Non-pigmented ciliary epithelial cell (primary cell): ENCODE data around the gene GPR146.

ENCODE experiments used
- DNase-seq: peaks from one replicate; pipeline ENCODE4 v3.0.0-alpha.2; 2010; ENCODE audit warnings: low read depth

Gene GPR146

DNA sequence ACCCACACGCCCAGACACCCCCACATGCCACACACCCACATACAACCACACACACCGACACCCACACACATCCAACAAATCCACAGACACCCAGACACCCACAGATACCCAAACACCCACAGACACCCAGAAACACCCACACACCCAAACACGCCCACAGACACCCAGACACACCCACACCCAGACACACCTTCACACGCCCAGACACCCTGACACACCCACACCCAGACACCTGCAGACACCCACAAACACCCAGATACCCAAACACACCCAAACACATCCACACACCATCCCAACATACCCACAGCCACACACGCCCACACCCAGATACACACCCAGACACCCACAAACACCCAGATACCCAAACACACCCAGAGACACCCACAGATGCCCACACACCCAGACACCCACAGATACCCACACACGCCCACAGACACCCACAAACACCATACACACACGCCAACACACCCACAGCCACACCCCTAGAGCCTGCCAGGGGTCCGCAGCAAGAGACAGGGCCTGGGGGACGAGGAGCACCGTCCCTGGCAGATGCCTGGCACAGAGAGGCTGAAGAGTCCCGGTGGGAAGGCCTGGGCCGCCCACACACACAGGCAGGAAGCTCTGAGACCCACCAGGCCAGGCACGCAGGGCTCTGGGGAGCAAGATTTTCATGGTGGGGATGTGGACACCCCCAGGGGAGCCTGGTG lies 32.9 kb upstream of the GPR146 start:
- no peak for DNase-seq

- DNase-seq: no peak
These were observed 32.2 kb upstream of the GPR146 start for GRCh38 chr7:1012004-1012715.

DNA sequence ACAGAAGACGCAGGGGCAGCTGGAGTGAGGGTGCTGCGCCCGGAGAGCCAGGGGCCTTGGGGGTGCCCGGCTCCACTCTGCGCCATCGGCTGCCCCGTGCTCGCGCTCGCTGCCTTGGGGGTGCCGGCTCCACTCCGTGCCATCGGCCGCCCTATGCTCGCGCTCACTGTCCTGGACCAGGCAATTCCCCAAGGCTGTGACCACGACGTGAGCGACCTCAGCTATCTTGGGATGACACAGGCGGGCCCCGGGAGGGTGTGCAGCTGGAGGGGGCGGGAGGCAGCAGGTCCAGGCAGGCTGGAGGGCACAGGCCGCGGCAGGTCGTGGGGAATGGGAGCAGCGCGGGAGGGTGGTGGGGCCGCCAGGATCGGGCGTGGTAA lies 31.6 kb upstream of the GPR146 start:
- DNase-seq: no peak

- DNase-seq: no peak
These were observed 30.8 kb upstream of the GPR146 start for GRCh38 chr7:1013581-1013980.

DNA sequence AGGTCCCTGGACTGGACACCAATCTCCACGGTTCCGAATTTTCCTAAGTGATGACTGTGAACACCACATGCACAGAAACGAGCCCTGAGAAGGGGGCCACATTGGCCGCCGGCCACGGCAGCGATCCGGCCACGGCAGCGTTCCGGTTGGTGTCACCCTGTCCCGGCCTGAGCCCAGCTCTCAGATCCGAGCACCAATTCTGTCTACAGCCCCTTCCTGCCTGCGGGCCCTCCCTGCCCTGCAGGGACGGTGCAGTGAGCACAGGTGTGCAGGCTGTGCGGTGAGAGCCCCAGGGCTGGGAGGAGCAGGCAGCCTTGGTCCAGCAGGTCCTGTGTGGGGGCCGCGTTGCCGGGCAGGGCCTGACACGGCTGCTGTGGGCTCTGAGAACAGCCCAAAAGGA lies 29.7 kb upstream of the GPR146 start:
- DNase-seq: no peak

GRCh38 chr7:1015196-1016121 lies 28.9 kb upstream of the GPR146 start:
- no peak for DNase-seq

DNA sequence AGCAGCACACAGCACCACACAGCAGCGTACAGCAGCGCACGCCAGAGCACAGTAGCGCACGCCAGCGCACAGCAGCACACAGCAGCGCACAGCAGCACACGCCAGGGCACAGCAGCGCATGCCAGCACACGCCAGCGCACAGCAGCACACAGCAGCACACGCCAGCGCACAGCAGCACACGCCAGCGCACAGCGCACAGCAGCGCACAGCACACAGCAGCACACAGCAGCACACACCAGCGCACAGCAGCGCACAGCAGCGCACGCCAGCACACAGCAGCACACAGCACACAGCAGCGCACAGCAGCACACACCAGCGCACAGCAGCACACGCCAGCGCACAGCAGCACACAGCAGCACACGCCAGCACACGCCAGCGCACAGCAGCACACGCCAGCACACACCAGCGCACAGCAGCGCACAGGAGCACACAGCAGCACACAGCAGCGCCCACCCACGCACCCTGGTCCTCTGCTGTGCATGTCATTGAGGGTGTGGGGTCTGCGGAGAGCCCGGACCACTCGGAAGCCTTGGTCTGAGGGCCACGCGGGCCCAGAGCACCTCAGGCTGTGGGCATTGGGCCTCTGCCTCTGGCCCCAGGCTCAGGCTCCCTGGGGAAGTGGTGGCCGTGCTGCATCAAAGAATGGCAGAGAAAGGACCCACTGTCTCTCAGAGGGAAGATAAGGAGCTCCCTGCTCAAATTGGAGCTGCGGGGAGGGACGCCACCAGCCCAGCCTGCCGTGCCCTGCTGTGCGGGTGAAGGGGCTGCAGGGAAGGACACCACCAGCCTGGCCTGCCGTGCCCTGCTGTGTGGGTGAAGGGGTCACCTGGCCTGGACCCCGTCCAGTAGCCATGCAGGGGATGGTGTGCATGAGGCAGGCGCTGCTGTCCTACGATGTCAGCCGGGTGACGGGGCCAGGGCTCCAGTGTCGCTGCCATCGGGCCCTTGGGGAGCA lies 27.5 kb upstream of the GPR146 start:
- no peak for DNase-seq

GRCh38 chr7:1017586-1018333 lies 26.6 kb upstream of the GPR146 start:
- no peak for DNase-seq

- DNase-seq: no peak
These were observed 26.0 kb upstream of the GPR146 start for GRCh38 chr7:1018334-1018695.

GRCh38 chr7:1019255-1019785 lies 25.0 kb upstream of the GPR146 start:
- no peak for DNase-seq

- no peak for DNase-seq
These were observed 24.3 kb upstream of the GPR146 start for GRCh38 chr7:1019789-1020610.

- DNase-seq: no peak
These were observed 23.5 kb upstream of the GPR146 start for GRCh38 chr7:1020849-1021251.

DNA sequence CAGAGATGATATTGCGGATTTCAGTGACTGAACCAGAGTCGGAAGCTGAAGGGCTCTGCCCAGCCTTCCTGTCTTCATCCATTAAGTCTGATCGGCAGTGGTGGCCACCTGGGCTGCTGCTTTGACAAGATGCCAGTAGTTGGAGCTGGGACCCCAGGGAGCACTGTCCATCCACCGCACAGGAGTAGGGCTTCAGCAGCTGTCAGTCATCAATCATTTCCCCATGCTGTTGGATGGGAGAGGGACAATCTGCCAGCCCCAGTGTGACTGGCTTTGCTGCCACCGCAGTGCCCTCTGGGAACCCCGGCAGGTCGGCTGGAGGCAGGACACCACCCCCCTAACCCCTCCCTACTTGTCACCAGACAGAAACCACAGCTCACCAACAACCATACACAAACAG lies 23.0 kb upstream of the GPR146 start:
- no peak for DNase-seq

- no peak for DNase-seq
These were observed 22.4 kb upstream of the GPR146 start for GRCh38 chr7:1021931-1022330.

- DNase-seq: no peak
These were observed 22.0 kb upstream of the GPR146 start for GRCh38 chr7:1022356-1022755.

DNA sequence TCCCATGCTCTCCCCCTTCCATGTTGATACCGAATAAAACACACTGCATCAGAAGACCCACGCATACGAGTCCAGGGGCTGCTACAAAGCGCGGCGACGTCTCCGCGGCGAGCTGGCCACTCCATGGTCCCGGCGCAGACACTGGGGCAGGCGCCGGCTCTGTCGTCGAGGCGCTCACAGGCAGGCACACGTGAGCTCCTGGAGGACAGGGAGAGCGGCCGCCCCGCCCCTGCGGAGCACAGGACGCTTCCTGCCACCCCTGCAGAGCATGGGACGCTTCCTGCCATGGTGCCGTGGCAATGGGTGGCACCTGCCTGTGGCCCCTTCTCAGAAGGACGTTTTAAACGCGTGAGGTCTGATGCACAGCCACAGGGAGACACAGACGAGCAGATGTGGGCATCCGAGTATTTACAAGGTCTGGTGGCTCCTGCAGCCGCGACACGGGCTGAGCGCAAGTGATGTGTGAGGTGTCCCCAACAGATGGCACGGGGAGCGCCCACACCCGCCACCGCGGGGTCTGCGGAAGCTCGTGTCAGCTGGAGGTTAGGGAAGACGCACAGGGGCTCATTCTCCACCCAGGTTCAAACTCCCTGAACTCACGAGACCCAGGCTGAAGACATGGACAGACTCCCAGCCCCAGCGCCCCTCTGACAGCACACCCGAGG lies 21.4 kb upstream of the GPR146 start:
- no peak for DNase-seq

DNA sequence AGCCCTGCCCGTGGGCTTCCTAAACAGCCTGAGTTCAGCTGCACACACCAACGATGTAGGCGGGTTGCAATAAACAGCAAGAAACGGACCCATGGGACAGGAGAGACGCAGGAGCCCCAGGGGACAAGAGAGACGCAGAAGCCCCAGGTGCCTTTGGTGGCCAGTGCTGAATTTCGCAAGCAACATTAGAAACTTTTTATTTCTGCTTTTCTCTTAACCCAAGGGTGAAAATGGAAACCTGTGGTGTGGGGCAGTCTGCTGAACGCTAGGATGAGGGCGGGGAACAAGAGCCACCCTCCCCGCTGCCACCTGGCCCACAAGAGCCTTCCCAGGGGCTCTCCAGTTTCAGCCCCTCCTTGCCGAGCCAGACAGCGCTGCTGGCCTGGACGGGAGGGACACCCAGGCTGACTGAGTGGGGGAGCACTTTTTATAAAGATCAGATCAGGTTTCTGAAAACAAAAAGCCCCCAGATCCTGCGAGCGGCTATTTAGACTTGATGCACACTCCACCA lies 20.0 kb upstream of the GPR146 start:
- DNase-seq: no peak

DNA sequence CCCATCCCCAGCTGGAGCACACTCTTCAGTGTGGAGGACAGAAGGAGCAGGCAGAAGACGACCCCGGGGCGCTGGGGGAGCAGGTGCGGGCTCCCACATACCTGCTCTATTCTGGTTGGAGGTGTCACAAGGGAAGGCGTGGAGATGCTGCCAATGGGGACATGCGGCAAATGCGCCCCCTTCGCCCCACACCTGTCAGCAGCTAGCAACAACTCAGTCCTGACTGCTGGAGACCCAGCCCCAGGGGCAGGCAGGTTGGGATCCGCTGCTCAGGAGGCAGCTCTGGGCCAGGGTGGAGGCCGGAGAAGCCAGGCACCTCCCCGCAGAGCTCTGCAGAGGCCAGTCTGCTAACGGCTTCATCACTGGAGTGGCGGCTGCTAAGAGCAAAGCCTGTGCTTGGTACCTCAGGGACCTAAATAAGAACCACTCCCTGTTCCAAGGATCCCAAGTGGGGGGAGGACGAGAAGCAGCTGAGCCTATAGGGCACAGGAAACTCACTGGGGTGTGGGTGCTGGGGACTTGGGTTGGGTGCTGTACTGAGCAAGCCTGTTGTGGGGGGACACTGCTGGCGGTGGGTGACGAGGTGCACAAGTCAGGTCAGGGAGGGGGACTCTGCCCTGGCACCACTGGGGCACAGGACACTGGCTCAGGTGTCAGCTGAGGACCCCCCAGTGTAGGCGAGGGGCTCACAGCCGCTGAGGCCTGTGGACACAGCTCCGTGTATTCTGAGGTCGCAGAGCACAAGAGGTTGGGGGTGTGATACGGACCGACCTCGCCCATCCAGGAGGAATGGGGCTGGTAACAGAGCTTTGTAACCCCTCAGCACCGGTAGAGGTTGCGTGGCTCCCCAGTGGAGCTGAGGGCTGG lies 19.2 kb upstream of the GPR146 start:
- no peak for DNase-seq
